GM12873 (cell line): ENCODE measurements around the gene UNC50.

ENCODE experiments used
- CTCF ChIP-seq: IDR thresholded peaks from 2 replicates; pipeline ENCODE4 v1.5.1; 2012; ENCODE audit warnings: low read depth, mild to moderate bottlenecking, moderate library complexity, low read length, control low read depth; ENCODE audit not compliant: insufficient read depth; ENCODE audit errors: missing control alignments

UNC50 gene

GRCh38 chr2:98571121-98571701 is 37.2 kb upstream of the UNC50 start:
- no peak for TF ChIP-seq CTCF

- no peak for TF ChIP-seq CTCF
These were observed 36.6 kb upstream of the UNC50 start for GRCh38 chr2:98571796-98572195.

- no peak for TF ChIP-seq CTCF
These were observed 36.2 kb upstream of the UNC50 start for GRCh38 chr2:98572211-98572610.

GRCh38 chr2:98572676-98573075 is 35.7 kb upstream of the UNC50 start:
- TF ChIP-seq CTCF = no peak

DNA sequence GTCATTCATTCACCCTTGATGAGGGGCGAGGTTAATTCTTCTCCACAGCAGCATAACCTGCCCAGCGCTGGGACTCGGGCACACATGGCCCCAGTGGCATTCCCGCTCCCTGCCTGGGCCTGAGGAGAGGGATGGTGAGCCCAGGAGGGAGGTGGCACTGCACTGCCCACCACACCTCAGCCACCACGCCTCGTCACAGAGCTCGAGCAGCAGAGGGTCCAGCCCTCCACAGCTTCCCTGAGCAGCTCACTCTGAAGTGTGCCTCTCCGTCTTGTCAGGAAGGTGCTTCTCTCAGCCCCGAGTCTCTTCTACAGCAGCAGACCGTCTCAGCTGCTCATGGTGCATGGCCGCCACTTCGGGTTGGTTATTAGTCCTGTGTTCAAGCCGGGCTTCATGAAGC is 35.0 kb upstream of the UNC50 start:
- no peak for TF ChIP-seq CTCF

- no peak for TF ChIP-seq CTCF
These were observed 31.6 kb upstream of the UNC50 start for GRCh38 chr2:98576666-98577312.

DNA sequence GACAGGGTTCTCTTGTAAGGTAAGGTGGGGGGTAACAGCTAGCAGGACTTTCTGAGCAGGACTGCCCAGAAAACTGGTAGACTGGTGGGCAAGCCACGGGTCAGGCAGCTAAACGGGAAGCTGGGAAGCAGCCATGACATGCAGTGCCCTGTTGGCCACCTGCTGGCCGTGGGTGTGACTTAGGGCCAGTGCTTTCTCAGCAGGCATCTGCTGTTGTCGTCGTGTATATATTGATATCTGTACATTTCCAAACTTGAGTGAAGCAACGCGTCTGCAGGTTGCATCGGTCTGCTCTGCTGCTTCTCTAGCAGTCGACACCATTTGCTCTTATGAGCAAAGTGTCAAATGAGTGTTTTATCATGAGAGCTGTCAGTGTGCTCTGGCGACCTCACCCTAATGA is 31.1 kb upstream of the UNC50 start:
- no peak for TF ChIP-seq CTCF

GRCh38 chr2:98578231-98578630 is 30.2 kb upstream of the UNC50 start:
- no peak for TF ChIP-seq CTCF
